ENCODE measurements around the gene PTPRM. TPM values are rescaled to one million over a fixed set of nuclear protein-coding genes. Genes with fewer than 3 reads are reported as not detected.

PTPRM gene
- total RNA-seq, 1 donor from 2014 or later, result 59.0 TPM

- no peak for DNase-seq (ENCODE audit: low read depth, low spot score)
Measured at GRCh38 chr18:8381821-8382459, 814.8 kb downstream of the PTPRM start.

- DNase-seq (ENCODE audit: low read depth, low spot score), result no peak
Measured at GRCh38 chr18:8385400-8385799, 818.3 kb downstream of the PTPRM start.

- DNase-seq (ENCODE audit: low read depth, low spot score), result no peak
Measured at GRCh38 chr18:8386669-8387380, 819.7 kb downstream of the PTPRM start.

GRCh38 chr18:8389391-8390340 is 822.5 kb downstream of the PTPRM start:
- peak; percentile 15 for DNase-seq (ENCODE audit: low read depth, low spot score)

GRCh38 chr18:8391068-8391467 is 824.0 kb downstream of the PTPRM start:
- peak; percentile 7 for DNase-seq (ENCODE audit: low read depth, low spot score)

- no peak for DNase-seq (ENCODE audit: low read depth, low spot score)
Measured at GRCh38 chr18:8396254-8396653, 829.1 kb downstream of the PTPRM start.

GRCh38 chr18:8397034-8397433 is 829.9 kb downstream of the PTPRM start:
- no peak for DNase-seq (ENCODE audit: low read depth, low spot score)

- no peak for DNase-seq (ENCODE audit: low read depth, low spot score)
Measured at GRCh38 chr18:8399138-8399537, 832.0 kb downstream of the PTPRM start.

GRCh38 chr18:8400193-8400752 is 833.2 kb downstream of the PTPRM start:
- DNase-seq (ENCODE audit: low read depth, low spot score), result no peak

GRCh38 chr18:8400825-8401224 is 833.7 kb downstream of the PTPRM start:
- no peak for DNase-seq (ENCODE audit: low read depth, low spot score)

GRCh38 chr18:8401606-8402005 is 834.5 kb downstream of the PTPRM start:
- DNase-seq (ENCODE audit: low read depth, low spot score), result no peak

- DNase-seq (ENCODE audit: low read depth, low spot score), result no peak
Measured at GRCh38 chr18:8402237-8402636, 835.1 kb downstream of the PTPRM start.

GRCh38 chr18:8403713-8404112 is 836.6 kb downstream of the PTPRM start:
- no peak for DNase-seq (ENCODE audit: low read depth, low spot score)

GRCh38 chr18:8406186-8406867 is 839.2 kb downstream of the PTPRM start:
- DNase-seq (ENCODE audit: low read depth, low spot score), result no peak

GRCh38 chr18:8406868-8407250 is 839.7 kb downstream of the PTPRM start:
- DNase-seq (ENCODE audit: low read depth, low spot score), result no peak

- no peak for DNase-seq (ENCODE audit: low read depth, low spot score)
Measured at GRCh38 chr18:8409151-8409550, 842.0 kb downstream of the PTPRM start.

- DNase-seq (ENCODE audit: low read depth, low spot score), result no peak
Measured at GRCh38 chr18:8411492-8411891, 844.4 kb downstream of the PTPRM start.

- DNase-seq (ENCODE audit: low read depth, low spot score), result no peak
Measured at GRCh38 chr18:8412117-8412516, 845.0 kb downstream of the PTPRM start.

- DNase-seq (ENCODE audit: low read depth, low spot score), result no peak
Measured at GRCh38 chr18:8413189-8413588, 846.1 kb downstream of the PTPRM start.

- no peak for DNase-seq (ENCODE audit: low read depth, low spot score)
Measured at GRCh38 chr18:8413751-8414150, 846.6 kb downstream of the PTPRM start.
